ENCODE results near the gene GRID2.

Gene GRID2

GRCh38 chr4:92461732-92462131 lies 158.0 kb downstream of the GRID2 start (continued):
- no peak for TF ChIP-seq CSRNP3 (CRISPR knock-in tag; IDR thresholded peaks at IDR 0.05)
- TF ChIP-seq, protein P1, sequence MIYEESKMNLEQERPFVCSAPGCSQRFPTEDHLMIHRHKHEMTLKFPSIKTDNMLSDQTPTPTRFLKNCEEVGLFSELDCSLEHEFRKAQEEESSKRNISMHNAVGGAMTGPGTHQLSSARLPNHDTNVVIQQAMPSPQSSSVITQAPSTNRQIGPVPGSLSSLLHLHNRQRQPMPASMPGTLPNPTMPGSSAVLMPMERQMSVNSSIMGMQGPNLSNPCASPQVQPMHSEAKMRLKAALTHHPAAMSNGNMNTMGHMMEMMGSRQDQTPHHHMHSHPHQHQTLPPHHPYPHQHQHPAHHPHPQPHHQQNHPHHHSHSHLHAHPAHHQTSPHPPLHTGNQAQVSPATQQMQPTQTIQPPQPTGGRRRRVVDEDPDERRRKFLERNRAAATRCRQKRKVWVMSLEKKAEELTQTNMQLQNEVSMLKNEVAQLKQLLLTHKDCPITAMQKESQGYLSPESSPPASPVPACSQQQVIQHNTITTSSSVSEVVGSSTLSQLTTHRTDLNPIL (CRISPR knock-in tag; IDR thresholded peaks at IDR 0.05; ENCODE audit: low read depth): no peak
- TF ChIP-seq ESRRG (CRISPR knock-in tag; IDR thresholded peaks at IDR 0.05): no peak
- TF ChIP-seq TOX (CRISPR knock-in tag; IDR thresholded peaks at IDR 0.05; ENCODE audit: borderline replicate concordance): no peak
- TF ChIP-seq ZC3H10 (CRISPR knock-in tag; IDR thresholded peaks at IDR 0.05): no peak
- TF ChIP-seq RARB (CRISPR knock-in tag; IDR thresholded peaks at IDR 0.05): no peak
- TF ChIP-seq, protein P2, sequence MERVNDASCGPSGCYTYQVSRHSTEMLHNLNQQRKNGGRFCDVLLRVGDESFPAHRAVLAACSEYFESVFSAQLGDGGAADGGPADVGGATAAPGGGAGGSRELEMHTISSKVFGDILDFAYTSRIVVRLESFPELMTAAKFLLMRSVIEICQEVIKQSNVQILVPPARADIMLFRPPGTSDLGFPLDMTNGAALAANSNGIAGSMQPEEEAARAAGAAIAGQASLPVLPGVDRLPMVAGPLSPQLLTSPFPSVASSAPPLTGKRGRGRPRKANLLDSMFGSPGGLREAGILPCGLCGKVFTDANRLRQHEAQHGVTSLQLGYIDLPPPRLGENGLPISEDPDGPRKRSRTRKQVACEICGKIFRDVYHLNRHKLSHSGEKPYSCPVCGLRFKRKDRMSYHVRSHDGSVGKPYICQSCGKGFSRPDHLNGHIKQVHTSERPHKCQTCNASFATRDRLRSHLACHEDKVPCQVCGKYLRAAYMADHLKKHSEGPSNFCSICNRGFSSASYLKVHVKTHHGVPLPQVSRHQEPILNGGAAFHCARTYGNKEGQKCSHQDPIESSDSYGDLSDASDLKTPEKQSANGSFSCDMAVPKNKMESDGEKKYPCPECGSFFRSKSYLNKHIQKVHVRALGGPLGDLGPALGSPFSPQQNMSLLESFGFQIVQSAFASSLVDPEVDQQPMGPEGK (CRISPR knock-in tag; IDR thresholded peaks at IDR 0.05; ENCODE audit: borderline replicate concordance): no peak
- no peak for TF ChIP-seq CSDC2 (CRISPR knock-in tag; IDR thresholded peaks at IDR 0.05)
- no peak for TF ChIP-seq ZFP30 (CRISPR knock-in tag; IDR thresholded peaks at IDR 0.05)

GRCh38 chr4:92477298-92477697 lies 173.5 kb downstream of the GRID2 start:
- ATAC-seq: no peak
- TF ChIP-seq BACH2 (CRISPR knock-in tag; IDR thresholded peaks at IDR 0.05; ENCODE audit: borderline replicate concordance) (no peak), TCF4 (CRISPR knock-in tag; IDR thresholded peaks at IDR 0.05; ENCODE audit: borderline replicate concordance) (no peak), CSRNP3 (CRISPR knock-in tag; IDR thresholded peaks at IDR 0.05) (no peak)
- TF ChIP-seq, protein P1 (CRISPR knock-in tag; IDR thresholded peaks at IDR 0.05; ENCODE audit: low read depth): no peak

GRCh38 chr4:92483341-92483740 lies 179.6 kb downstream of the GRID2 start:
- no peak for ATAC-seq
- TF ChIP-seq ISL1 (CRISPR knock-in tag; IDR thresholded peaks at IDR 0.05): no peak
- TF ChIP-seq BACH2 (CRISPR knock-in tag; IDR thresholded peaks at IDR 0.05; ENCODE audit: borderline replicate concordance): no peak
- TF ChIP-seq ARNTL (CRISPR knock-in tag; IDR thresholded peaks at IDR 0.05; ENCODE audit: borderline replicate concordance, low read depth): no peak
- no peak for TF ChIP-seq TCF4 (CRISPR knock-in tag; IDR thresholded peaks at IDR 0.05; ENCODE audit: borderline replicate concordance)
- TF ChIP-seq RARB (CRISPR knock-in tag; IDR thresholded peaks at IDR 0.05): no peak
- TF ChIP-seq, protein P1 (CRISPR knock-in tag; IDR thresholded peaks at IDR 0.05; ENCODE audit: low read depth): no peak
- no peak for TF ChIP-seq TOX (CRISPR knock-in tag; IDR thresholded peaks at IDR 0.05; ENCODE audit: borderline replicate concordance)
- no peak for TF ChIP-seq ZNF565 (CRISPR knock-in tag; conservative IDR thresholded peaks at IDR 0.05; ENCODE audit: low read depth)
- no peak for TF ChIP-seq TSHZ2 (CRISPR knock-in tag; IDR thresholded peaks at IDR 0.05)
- TF ChIP-seq, protein P2 (CRISPR knock-in tag; IDR thresholded peaks at IDR 0.05; ENCODE audit: borderline replicate concordance): no peak

All from SK-N-SH treated with all-trans-retinoic acid at 6 μM for 48 hours (cell line).